ENCODE results near the gene UBXN1.

GRCh38 chr11:62676698-62677097 lies 2.2 kb downstream of the UBXN1 start:
- TF ChIP-seq CTCF (IDR thresholded peaks at IDR 0.05) (no peak), POLR2A (IDR thresholded peaks at IDR 0.05) (no peak), EP300 (IDR thresholded peaks at IDR 0.05) (no peak)
